ENCODE data around the gene CYGB. TPM values are rescaled to one million over a fixed set of nuclear protein-coding genes. Genes with fewer than 3 reads are reported as not detected.
A peak's percentile ranks its signal among the peaks of the same experiment; 100 is the strongest.

Gene CYGB
- total RNA-seq, 1 donor from 2014 or later: 10.1 TPM

GRCh38 chr17:76558198-76559095 lies 20.9 kb upstream of the CYGB start:
- H3K36me3 Mint-ChIP-seq: peaks cover 12% of the 10 kb centered on the region
- no peak for DNase-seq (ENCODE audit: low spot score in 2 of 2, unreplicated experiment in 2 of 2)

GRCh38 chr17:76557368-76558197 lies 20.1 kb upstream of the CYGB start:
- peaks cover 55% of the 10 kb centered on the region for H3K4me1 Mint-ChIP-seq
- peak overlapping the region; percentile 94 for H3K4me3 Mint-ChIP-seq
- peak; percentile 88 to 95 for DNase-seq (ENCODE audit: low spot score in 2 of 2, unreplicated experiment in 2 of 2)
- H3K27me3 Mint-ChIP-seq (ENCODE audit: low read depth): no peaks in the 10 kb centered on the region
- peaks cover 5% of the 10 kb centered on the region for H3K36me3 Mint-ChIP-seq
- H3K27ac Mint-ChIP-seq: peak overlapping the region; percentile 99
- TF ChIP-seq CTCF (IDR thresholded peaks at IDR 0.05; ENCODE audit: unreplicated experiment): peak; percentile 72
- no peaks in the 10 kb centered on the region for H3K9me3 Mint-ChIP-seq

More at GRCh38 chr17:76558198-76559095, 20.9 kb upstream of the CYGB start:
- peak overlapping the region; percentile 94 for H3K4me3 Mint-ChIP-seq
- peaks cover 58% of the 10 kb centered on the region for H3K4me1 Mint-ChIP-seq
- peak overlapping the region; percentile 99 for H3K27ac Mint-ChIP-seq
- H3K9me3 Mint-ChIP-seq: no peaks in the 10 kb centered on the region
- TF ChIP-seq CTCF (IDR thresholded peaks at IDR 0.05; ENCODE audit: unreplicated experiment): no peak
- no peaks in the 10 kb centered on the region for H3K27me3 Mint-ChIP-seq (ENCODE audit: low read depth)

- peaks cover 53% of the 10 kb centered on the region for H3K4me1 Mint-ChIP-seq
- peak overlapping the region; percentile 94 for H3K4me3 Mint-ChIP-seq
Observed at GRCh38 chr17:76556765-76557367, 19.4 kb upstream of the CYGB start.

GRCh38 chr17:76554131-76554530 lies 16.6 kb upstream of the CYGB start:
- no peaks in the 10 kb centered on the region for H3K9me3 Mint-ChIP-seq
- H3K4me1 Mint-ChIP-seq: peaks cover 35% of the 10 kb centered on the region
- no peaks in the 10 kb centered on the region for H3K36me3 Mint-ChIP-seq
- no peak for TF ChIP-seq CTCF (IDR thresholded peaks at IDR 0.05; ENCODE audit: unreplicated experiment)
- DNase-seq (ENCODE audit: low spot score in 2 of 2, unreplicated experiment in 2 of 2): no peak
- no peak overlapping the region for H3K4me3 Mint-ChIP-seq
- peak overlapping the region; percentile 8 for H3K27ac Mint-ChIP-seq
- H3K27me3 Mint-ChIP-seq (ENCODE audit: low read depth): no peaks in the 10 kb centered on the region

More at GRCh38 chr17:76556765-76557367, 19.4 kb upstream of the CYGB start:
- Mint-ChIP-seq H3K27me3 (ENCODE audit: low read depth) (no peaks in the 10 kb centered on the region), H3K9me3 (no peaks in the 10 kb centered on the region), H3K27ac (peak overlapping the region; percentile 99), H3K36me3 (peaks cover 4% of the 10 kb centered on the region)
- TF ChIP-seq CTCF (IDR thresholded peaks at IDR 0.05; ENCODE audit: unreplicated experiment): no peak
- DNase-seq (ENCODE audit: low spot score in 2 of 2, unreplicated experiment in 2 of 2): peak in 1 of 2 experiments; percentile 52

GRCh38 chr17:76553178-76553908 lies 15.8 kb upstream of the CYGB start:
- no peaks in the 10 kb centered on the region for H3K9me3 Mint-ChIP-seq
- no peaks in the 10 kb centered on the region for H3K27me3 Mint-ChIP-seq (ENCODE audit: low read depth)
- no peak for DNase-seq (ENCODE audit: low spot score in 2 of 2, unreplicated experiment in 2 of 2)
- no peak overlapping the region for H3K4me3 Mint-ChIP-seq
- no peak overlapping the region for H3K27ac Mint-ChIP-seq
- H3K36me3 Mint-ChIP-seq: no peaks in the 10 kb centered on the region
- TF ChIP-seq CTCF (IDR thresholded peaks at IDR 0.05; ENCODE audit: unreplicated experiment): no peak
- H3K4me1 Mint-ChIP-seq: peaks cover 27% of the 10 kb centered on the region

Data from mesothelial cell of epicardium (in vitro differentiated cells).